HG03066 (cell line): ENCODE measurements around the gene TRERF1.
A peak's percentile ranks its signal among the peaks of the same experiment; 100 is the strongest.

Source experiments
- ATAC-seq: cut with Tn5 transposase; IDR thresholded peaks from one replicate; pipeline ENCODE4 v1.9.1; 2021; ENCODE audit warnings: low read depth; ENCODE audit not compliant: unreplicated experiment

Gene TRERF1

DNA sequence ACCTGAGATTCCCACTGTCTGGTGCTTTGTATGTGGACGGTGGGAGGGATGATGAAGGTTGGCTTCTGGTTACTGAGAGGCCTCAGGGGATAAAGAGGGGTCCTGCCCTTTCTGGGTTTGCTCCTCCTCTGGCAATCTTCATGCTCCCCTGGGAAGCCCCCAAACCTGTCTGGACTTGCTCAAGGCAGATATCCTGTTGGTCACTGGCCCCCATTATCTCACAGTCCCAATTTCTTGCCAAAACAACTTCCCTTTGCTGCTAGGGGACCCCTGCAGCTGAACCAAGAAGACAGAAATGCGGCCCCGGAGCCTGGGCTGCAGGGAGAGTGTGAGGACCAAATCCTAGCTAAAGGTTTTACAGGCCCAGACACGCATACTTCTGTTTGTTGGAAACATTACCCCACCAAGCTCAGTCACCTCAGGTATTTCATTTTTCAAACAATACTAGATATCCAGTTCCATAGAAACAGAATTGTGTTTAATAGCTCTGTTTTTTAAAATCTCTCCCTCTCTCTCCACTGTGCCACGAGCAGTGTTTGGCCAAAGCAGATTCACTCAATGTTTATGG is 170.7 kb downstream of the TRERF1 start:
- ATAC-seq, result no peak

DNA sequence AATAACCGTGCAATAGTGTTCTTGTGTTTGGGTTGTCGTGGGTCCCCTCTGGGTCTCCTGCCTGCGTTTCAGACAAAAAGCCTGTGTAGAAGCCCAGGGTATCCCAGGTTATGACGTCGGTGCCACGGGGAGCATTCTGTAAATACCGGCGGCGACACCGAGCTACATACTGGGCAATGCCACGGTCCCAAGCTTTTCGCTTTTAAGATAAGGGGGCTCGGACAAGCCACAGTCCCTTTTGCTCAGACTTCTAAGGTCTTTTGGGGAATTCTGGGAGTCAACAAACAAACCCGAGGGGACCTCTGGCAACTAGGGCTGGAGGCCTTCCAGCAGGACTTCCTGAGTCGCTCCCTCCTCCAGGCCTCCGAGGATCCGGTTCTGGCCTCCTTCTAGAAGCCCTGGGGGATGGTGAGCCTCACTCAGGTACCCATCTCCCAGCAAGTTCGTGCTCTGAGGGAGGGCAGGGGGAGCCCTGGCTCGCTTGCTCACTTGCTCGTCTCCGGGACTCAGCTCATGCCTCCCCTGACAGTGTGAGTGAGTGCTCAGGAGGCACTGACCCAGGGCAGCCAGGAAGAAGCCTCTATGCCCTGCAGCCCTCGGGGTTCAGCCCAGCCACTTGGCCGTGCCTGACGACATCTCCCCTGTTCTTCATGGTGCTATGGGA is 171.6 kb downstream of the TRERF1 start:
- ATAC-seq, result no peak

DNA sequence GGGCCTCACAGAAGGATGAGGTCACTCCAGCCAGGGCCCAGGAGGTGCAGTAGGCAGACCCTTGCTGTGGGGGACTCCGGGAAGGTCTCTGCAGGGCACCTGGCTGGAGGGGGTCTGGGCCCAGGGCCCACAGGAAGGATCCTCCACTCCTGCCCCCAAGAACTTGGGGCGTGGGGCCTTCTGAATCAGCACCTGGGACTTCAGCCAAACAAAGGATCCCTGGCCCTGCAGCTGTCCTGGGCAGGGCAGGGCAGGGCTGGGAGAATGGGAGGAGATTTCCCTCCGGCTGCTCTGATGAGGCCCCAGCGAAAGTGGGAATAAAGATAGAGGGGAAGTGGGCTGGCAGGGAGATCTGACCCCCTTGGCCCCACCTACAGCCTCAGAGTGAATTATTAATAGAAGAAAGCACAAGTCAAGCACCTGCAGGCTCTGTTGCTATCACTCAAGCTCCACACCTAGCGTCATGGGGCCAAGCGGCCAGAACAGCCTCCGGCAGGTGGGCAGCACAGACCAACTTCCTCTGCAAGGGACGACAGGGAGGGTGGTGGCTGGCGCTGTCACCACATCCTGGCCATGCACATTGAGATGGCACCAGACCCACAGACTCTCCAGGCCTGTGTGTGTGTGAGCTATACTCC is 172.5 kb downstream of the TRERF1 start:
- ATAC-seq, result no peak

DNA sequence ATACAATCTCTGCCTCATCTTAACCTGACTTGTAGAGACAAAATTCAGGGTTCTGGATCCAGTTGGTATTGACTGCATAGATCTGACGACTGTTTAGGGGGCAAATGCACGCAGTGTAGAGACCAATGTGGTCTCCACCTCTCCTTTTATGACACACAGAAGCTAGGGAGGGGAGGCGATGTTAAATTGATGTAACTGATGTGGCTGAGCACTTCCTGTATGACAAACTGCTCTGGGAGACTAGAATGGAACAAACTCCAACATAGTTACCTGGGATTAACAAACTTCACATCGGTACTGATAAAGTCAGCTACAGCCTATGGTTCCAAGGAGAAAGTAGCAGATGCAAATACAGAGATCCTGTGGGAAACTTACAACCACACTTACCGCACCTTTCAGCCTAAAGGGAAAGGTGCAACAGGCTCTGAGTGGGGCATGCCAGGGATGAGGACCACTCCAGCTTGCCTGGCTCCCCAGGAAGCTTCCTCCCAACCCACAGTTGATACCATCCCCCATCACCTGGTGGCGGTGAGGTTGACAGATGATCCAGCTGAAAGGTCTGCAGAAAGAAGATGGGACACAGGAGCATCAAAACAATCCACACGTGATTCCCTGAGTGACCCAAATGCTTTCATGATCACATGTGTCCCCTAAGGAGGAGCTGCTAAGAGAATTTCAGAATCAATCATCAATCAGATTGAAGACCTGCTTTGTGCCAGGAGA is 173.4 kb downstream of the TRERF1 start:
- no peak for ATAC-seq

DNA sequence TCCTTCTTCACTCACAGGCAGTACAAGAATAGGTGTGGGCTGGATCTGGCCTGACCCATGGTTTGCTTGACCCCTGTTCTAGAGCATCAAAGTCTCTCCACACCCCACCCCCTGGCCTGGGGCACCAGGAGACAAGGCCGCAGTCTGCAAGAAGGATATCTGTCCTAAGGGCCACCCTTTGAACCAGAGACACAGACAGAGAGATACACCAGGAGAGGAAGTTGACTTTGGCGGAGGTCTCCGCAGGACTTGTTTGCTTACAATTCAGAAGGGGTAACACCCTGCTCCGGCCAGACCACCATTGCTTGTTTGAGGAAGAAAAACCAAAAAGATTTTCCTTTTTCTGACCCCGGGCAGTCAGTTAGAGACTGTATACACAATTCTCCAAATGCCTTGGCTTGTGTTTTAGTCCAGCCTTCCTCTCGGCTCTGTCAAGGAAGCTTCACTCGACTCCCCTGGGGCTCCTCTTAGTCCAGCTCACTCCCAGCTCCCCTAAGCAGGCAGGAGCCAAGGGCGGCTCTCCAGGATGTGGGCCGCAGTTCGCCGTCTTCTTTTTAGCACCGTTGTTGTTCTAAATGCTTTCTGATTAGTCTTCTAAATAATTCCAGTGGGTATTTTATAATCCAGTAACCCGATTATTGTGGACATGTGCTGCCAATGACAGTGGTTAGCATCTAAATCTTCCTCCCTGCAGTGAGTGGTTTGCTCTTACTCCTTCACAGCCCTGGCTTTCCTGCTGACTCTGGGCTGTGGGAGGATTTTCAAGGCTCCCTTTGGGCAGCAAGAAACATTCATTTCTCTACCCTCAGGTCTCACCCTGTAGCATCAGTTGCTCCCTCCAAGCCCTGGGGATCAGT is 175.5 kb downstream of the TRERF1 start:
- no peak for ATAC-seq

DNA sequence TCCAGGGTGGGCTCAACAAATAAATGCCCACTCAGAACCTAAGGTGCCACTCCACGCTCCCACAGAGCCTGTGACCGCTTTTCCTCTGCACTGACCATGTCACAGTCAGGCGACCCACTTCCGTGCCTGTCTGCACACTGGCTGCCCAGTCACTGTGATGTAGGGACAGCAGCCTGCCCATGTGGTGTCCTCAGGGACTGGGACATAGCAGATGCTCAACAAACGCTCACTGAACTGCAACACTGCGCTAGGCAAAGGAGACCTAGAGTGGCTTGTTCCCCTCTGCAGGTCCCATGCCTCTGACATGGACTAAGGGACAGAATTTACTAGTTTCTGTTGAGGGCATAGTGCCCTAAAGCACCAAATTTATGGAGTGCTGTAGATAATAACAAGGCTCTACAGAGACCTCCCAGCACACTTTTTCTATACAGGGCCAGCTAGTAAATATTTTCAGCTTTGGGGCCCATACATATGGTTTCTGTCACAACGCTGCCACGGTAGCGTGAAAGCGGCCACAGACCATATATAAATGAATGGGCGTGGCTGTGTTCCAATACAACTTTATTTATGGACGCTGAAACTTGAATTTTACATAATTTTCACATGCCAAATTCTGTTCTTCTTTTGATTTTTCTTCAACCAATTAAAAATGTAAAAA is 176.2 kb downstream of the TRERF1 start:
- ATAC-seq, result no peak

DNA sequence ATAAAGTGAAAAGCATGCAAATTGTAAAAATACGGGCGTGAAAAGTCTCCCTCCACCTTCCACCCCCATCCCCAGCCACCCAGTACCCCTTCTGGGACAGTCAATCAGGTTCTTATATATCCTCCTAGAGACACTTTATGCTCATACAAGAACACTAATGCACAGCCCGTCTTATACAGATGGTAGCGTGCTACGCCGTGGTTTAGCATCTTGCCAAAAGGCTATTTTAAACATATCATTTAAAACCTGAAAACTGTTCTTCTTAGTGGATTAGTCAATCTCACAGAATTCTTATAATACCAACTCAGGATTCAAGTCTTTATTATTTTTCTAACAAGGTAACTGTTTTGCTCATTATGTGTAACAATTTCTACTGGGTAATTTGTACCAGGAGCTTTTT is 176.8 kb downstream of the TRERF1 start:
- no peak for ATAC-seq

DNA sequence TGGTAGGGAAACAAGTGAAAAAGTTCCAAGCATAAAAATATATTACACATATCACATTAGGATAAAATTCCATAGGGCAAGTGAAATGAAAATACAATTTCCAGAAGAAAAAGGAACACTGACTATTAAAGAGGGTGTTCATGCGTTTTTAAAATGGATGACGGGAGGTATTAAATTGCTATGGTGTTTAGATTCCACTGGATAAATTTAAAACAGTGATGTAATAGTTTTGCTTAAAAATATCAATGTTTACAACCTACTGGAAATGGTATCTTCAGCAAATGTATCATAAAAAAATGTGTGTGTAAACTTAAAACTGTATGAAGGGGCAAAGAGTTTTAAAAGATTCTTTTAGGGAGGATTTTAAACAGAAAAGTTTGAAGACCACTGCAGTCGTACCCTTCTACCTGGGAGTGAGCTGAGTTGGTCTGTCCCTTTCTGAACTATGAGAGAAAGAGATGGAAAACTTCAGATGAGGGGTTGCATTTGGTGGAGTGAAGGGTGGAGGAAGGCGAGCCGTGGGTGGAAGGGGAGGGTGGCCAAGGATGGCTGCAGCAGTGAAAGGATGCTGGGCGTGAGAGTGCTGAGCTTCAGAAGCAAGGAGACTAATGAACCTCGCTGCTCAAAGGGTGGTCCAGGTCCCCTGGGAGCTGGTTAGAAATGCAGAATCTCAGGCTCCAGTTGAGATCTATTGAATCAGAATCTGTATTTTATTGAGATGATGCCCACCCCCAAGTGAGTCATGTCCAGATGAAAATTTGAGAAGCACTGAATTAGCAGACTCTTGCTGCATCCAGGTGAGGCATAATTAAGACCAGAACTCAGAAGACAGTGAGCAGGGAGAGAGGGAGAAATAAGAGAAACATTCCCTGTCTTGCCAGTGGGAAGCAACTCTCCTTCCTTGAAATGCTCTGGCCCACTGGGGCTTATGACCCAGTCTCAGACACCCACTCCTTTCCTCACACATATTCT is 179.6 kb downstream of the TRERF1 start:
- no peak for ATAC-seq

DNA sequence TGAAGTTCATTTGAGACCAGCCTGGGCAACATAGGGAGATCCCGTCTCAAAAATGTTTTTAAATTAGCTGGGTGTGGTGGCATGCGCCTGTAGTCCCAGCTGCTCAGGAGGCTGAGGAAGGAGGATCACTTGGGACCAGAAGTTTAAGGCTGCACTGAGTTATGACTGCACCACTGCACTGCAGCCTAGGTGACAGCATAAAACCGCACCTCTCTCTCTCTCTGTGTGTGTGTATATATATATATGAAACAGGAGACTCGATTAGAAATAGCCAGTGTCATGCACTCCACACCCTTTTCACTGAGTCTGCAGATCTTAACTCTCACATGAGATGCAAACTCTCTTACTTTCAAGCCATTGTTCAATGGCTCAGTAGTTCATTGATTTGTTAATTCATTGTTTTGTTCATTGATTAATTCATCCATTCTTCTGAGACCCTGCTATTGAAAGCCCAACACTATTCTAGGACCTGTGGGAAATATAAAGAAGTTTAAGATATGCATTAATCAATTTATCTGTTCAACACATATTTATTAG is 181.7 kb downstream of the TRERF1 start:
- ATAC-seq, result peak; percentile 53

DNA sequence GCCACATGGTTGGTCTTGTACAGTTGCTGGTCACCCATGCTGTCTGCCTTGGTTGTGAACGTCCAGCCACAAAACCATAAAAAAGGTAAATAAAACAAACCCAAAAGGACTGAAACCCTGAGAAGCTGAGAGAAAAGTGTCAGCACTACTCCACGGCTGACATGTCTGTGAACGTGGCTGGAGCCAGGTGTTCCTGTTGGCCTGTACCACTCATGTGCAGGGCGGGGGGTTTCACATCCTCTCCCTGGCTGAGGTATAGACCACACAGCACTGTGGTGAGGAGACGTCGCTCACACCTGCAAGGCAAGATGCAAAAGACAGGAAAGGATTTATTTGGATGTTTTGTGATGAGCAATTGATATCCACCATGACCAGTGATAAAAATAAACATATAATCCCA is 182.2 kb downstream of the TRERF1 start:
- peak; percentile 98 for ATAC-seq

DNA sequence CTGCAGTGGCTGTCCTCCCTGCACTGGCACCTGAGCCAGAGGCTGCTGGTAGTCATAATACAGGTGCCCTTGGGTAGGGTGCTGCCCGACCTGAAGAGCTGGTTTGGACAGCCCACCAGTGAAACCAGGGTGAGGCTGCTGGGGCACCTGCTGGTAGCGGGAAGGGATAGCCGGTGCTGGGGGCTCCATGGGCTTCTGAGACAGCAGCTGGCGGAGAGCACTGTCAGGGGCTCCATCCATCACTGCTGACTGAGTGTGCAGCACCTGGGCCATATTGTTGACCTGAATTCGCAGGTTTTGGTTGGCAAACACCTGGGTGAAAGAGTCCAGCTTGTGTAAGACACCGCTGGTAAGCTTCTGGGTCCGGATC is 182.9 kb downstream of the TRERF1 start:
- no peak for ATAC-seq

DNA sequence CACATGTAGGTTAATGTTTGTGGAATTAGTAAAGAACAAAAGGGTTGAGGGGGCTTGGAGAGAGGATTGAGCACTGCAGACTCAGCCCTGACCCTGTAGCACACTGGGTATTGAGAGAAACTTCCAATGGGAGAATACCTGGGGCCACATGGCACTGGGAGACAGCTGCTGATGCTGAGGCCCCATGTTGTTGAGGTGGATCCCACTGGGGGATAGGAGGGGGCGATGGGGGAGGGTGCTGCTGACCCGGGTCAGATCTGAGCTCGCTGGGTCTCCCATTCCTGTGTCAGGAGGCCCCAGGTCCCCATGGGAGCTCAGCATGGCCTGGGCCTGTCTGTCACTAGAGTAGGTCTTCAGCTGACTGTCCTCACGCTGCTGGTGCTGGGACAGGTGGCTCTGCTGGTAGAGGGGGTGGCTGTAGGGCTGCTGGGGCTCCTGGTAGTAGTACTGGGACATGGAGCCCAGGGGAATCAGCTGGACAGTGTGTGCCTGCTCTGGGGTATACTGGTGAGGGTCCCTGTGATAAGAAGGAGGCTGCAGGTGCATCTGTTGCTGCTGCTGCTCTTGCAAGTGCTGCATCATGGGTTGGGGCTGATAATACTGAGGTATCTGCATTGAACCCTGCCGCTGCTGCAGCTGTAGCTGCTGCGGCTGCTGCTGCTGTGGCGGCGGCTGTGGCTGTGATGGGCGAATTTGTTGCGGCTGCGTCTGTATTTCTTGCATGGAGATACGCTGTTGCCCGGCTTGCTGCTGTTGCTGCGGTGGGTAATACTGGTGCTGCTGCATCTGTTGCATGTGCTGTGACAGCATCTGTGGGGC is 183.5 kb downstream of the TRERF1 start:
- no peak for ATAC-seq

DNA sequence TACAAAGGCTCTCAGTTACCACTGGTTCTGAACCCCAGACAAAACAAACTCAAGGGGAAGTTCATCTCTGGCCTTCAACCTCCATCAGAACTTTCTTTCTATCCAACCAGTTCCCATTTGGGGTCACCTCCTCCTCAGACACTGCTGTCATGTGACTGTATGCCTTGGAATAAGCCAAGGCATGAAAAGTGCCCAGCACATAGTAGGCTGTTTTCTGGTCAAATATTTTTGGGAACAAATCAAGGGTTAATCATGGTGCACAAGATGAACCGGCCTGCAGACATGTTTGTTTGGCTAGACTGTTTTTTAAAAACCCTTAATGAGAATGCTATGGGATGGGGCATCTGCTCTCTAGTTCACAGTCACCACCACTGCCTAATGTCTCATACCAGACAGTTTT is 185.2 kb downstream of the TRERF1 start:
- ATAC-seq, result no peak

DNA sequence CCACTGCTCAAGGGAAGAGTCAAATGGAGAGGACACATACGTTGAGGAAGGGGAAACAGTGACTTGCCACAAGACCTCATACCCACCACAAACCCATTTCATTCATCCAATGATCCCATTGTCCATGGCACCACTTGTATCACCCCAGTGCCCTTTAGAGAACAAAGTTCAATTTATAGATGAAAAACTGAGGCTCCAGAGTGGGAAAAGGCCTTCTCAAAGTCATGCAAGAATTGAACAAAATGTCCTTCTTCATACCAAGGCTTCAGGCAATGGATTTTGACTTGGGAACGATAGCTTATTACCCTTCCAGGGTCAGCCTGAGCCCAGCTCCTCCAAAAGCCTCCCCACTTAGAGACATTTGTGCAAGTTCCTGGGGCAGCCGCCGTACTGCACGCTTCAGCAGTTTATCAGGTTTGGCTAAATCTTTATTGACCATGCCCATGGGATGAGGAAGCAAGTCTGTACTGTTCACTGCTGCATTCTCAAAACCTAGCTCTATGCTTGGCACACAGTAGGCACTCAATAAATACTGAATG is 186.8 kb downstream of the TRERF1 start:
- ATAC-seq, result no peak

DNA sequence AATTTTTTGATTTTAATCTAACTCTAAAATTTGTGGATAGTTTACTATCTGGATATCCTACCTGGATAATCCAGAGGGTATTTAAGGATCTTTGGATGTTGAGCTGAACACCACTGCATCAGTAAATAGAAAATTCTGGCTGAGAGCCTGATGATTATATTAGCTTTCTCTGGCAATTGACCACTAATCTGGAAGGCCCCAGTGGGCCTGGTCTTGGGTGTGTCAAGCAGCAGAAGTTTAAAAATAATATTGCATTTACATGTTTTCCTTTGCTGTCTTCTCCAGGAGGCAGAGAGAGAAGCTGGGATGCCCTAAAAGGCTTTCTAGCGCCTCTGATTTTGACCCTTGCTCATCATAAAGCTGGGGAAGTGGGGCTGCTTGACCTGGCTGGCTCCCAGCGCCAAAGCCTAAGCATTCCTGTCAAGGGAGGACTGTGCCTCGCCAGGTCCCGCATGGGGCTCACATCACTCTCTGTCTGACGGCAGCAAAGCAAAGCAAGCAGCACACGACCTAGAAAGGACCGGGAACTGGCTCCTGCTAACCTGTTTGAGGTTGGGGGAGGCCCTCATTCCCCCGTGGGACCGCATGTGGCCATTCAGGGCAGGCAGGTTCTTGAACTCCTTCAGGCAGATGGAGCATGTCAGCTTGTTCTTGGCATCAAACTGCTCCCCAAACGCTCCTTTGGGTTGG is 187.4 kb downstream of the TRERF1 start:
- no peak for ATAC-seq

DNA sequence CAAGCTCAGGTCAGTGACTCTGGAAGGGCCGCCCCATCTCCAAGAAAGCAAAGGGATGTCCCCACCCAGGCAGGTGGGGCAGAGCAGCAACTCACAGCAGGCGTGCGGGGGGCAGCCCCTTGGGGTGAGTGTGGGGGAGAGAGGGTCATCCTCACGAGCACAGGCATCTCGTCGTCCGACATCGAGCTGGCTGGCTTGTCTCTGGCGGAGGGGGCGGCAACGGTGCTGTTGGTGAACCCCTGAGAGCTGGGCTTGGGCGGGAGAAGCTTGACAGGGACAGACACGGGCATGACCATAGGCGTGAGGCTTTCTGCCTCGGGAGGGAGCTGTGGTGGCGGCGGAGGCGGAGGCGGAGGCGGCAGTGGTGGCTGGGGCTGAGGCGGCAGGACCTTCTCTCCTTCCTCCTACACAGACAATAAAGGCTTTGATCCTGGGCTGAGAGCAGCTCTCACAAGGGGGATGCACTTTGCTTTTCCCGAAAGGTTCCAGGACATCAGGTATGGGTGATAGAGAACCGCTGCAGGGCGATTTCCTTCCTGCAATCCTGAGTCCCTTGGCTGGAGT is 188.5 kb downstream of the TRERF1 start:
- ATAC-seq, result no peak

DNA sequence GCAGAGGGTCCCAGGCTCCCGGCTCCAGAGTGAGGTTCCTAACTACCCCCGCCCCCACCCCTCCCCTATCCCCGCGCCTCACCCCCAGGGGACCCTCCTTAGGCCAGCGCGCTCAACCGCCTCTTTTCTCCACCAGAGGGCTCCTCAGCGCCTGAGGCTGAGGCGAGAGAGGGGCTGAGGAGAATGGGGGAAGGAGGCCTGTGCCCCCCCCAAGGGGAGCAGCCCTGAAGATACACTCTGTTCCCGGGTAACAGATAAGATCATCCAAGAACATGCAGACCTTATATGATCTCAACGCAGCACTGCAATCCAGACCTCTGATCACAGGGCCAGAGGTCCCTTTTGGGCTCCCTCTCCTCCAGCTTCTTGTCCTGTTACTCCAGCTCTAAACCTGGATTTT is 190.8 kb downstream of the TRERF1 start:
- ATAC-seq, result no peak
